ENCODE results near the gene AKAP13. TPM values are rescaled to one million over a fixed set of nuclear protein-coding genes. Genes with fewer than 3 reads are reported as not detected.

AKAP13 gene
- total and polyA plus RNA-seq, 2 of the 8 experiments (the other 6 are each of a cell fraction or from before 2014, with no cell fraction given): 14.0 to 46.2 TPM

DNA sequence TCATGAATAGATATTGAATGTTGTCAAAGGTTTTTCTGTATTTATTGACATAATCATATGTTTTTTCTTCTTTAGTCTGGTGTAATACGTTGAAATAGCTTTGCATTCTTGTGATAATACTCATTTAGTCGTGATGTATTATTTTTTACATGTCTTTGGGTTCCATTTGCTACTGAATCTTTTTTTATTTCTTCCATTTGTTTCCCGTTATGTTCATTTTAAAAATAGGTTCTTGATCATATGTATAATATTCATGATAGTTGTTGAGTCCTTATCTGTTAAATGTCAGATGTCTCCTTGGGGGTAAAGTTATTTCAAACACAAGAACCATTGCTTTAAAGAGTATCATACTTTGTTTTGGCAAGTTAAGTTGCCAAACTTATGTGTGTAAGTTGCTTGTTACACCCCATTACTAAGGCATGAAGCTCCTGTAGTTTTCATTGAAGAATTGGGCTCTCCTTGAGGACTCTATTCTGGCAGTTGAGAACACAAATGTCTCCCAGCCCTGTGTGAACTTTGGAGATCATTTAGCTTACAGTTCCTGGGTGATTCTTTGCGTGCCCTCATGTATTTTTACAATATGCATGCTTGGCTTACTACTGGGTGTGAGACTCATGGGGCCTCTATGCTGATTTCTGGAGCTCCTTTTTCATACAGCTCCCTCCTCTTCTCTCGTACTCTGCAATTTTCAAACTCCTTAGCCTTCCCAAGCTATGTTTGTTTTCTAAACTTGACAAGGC is 8.3 kb downstream of the AKAP13 start (continued):
- no peak for TF ChIP-seq NRF1 (IDR thresholded peaks at IDR 0.05; ENCODE audit: low read depth, low read length)
- TF ChIP-seq JUND (IDR thresholded peaks at IDR 0.05; ENCODE audit: low read length): no peak
- TF ChIP-seq SP4 (IDR thresholded peaks at IDR 0.05; ENCODE audit: low read length): no peak
- TF ChIP-seq CBX5 (IDR thresholded peaks at IDR 0.05; ENCODE audit: low read depth, low read length): no peak
- TF ChIP-seq POU5F1 (IDR thresholded peaks at IDR 0.05; ENCODE audit: low read depth, low read length): no peak
- TF ChIP-seq BACH1 (IDR thresholded peaks at IDR 0.05; ENCODE audit: low read length): no peak
- TF ChIP-seq EP300 (IDR thresholded peaks at IDR 0.05; ENCODE audit: borderline replicate concordance in 1 of 2, low read depth in 2 of 2, low read length in 2 of 2): no peak
- TF ChIP-seq, protein P1, sequence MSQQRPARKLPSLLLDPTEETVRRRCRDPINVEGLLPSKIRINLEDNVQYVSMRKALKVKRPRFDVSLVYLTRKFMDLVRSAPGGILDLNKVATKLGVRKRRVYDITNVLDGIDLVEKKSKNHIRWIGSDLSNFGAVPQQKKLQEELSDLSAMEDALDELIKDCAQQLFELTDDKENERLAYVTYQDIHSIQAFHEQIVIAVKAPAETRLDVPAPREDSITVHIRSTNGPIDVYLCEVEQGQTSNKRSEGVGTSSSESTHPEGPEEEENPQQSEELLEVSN (IDR thresholded peaks at IDR 0.05): no peak
- no peak for TF ChIP-seq BRCA1 (IDR thresholded peaks at IDR 0.05; ENCODE audit: low read depth, low read length)

All from H1 (cell line).